HUES48 (cell line): ENCODE measurements around the gene GPR137C.
"Not testable (repeated sequence)": the region's sequence is repeated elsewhere in the genome, so short reads cannot be mapped to it uniquely, and the experiment has no call there.

ENCODE experiments used
- H3K27ac ChIP-seq: one replicate; pipeline ENCODE4 v1.7.0; 2013; ENCODE audit warnings: low read depth, low read length, inconsistent platforms
- H3K27me3 ChIP-seq: 2 replicates; pipeline ENCODE4 v1.6.1; 2013; ENCODE audit warnings: mild to moderate bottlenecking, low read length; ENCODE audit not compliant: control insufficient read depth, insufficient read depth
- H3K36me3 ChIP-seq: 2 replicates; pipeline ENCODE4 v1.6.1; 2013; ENCODE audit warnings: low read length; ENCODE audit not compliant: control insufficient read depth, insufficient read depth
- H3K4me1 ChIP-seq: 2 replicates; pipeline ENCODE4 v1.6.1; 2013; ENCODE audit warnings: mild to moderate bottlenecking, low read length; ENCODE audit not compliant: control insufficient read depth, insufficient read depth
- H3K4me3 ChIP-seq: 2 replicates; pipeline ENCODE4 v1.5.1; 2013; ENCODE audit warnings: mild to moderate bottlenecking, low read depth, low read length
- H3K9ac ChIP-seq: 2 replicates; pipeline ENCODE4 v1.6.1; 2013; ENCODE audit warnings: mild to moderate bottlenecking, low read depth, low read length, moderate library complexity
- H3K9me3 ChIP-seq: 2 replicates; pipeline ENCODE4 v1.6.1; 2013; ENCODE audit warnings: low read length; ENCODE audit not compliant: control insufficient read depth, insufficient read depth

Gene GPR137C

DNA sequence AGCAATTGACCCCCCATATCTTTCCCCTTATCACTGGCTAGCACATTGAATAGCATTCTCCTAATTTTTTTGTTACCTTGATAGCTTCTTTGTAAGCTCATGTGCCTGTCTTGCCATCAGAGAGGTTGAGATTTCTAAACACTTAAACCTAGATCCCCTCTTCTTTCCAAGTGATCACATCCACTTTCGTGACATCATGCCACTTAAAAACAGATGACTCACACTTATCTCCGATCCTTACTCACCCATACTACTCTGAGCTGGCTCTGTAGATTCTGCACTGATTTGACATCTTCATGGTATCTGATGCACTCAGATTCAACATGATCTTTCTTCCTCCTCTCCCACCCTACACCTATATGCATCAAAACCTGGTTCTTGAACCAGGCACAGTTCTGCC is 10.5 kb downstream of the GPR137C start:
- Histone ChIP-seq H3K4me3 (no peak overlapping the region), H3K9me3 (no peaks in the 10 kb centered on the region), H3K9ac (no peak overlapping the region), H3K36me3 (no peaks in the 10 kb centered on the region), H3K27ac (no peak overlapping the region), H3K4me1 (no peaks in the 10 kb centered on the region), H3K27me3 (no peaks in the 10 kb centered on the region)

DNA sequence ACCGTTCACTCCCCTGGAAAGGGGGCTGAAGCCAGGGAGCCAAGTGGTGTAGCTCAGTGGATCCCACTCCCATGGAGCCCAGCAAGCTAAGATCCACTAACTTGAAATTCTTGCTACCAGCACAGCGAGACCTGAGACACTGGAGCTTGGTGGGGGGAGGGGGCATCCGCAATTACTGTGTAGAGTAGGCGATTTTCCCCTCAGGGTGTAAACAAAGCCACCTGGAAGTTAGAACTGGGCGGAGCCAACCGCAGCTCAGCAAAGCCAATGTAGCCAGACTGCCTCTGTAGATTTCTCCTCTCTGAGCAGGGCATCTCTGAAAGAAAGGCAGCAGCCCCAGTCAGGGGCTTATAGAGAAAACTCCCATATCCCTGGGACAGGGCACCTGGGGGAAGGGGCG is 15.8 kb downstream of the GPR137C start:
- not testable (repeated sequence) for H3K4me3 ChIP-seq, H3K9me3 ChIP-seq, H3K27me3 ChIP-seq, H3K9ac ChIP-seq, H3K27ac ChIP-seq, H3K36me3 ChIP-seq, H3K4me1 ChIP-seq

DNA sequence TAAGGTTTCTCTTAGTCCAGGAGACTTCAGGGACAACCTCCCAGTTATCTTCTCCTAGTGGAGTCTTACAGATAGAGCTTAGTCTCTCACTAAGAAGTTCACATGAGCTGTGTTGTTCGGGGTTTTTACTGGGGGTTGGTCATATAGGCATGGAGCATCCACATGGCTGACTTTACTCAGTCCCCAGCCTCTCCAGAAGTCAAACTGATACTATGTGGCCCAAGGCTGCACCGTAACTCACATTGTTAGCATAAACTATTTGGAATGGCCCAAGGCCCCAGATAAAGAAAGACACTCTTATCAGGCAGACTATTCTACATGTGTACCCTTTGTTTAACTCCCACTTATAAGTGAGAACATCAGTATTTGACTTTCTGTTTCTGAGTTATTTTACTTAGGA is 23.2 kb downstream of the GPR137C start:
- no peaks in the 10 kb centered on the region for H3K36me3 ChIP-seq
- no peaks in the 10 kb centered on the region for H3K27me3 ChIP-seq
- no peaks in the 10 kb centered on the region; the same call in 1 of the 2 replicates for H3K9me3 ChIP-seq
- H3K4me3 ChIP-seq: no peak overlapping the region
- no peaks in the 10 kb centered on the region for H3K4me1 ChIP-seq
- no peak overlapping the region for H3K27ac ChIP-seq
- no peak overlapping the region for H3K9ac ChIP-seq

DNA sequence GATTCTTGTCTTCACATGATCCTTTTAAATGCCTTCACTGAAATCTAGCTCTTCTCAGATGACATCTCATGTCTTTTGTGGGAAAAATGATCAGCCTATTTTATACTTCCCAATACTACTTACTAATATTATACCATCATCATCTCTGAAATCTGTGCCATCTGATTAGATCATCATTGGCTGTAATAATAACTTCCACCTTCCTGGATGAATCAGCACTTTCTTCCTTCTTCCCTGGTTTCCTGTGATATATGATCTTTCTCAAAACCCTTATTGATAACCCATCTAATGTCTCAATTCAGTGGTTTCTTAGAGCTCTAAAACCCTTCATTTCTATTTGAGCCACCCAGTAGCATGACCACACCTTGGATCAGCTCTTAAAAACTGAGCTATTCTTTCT is 30.9 kb downstream of the GPR137C start:
- no peaks in the 10 kb centered on the region for H3K4me1 ChIP-seq
- H3K27ac ChIP-seq: no peak overlapping the region
- no peak overlapping the region for H3K9ac ChIP-seq
- H3K36me3 ChIP-seq: no peaks in the 10 kb centered on the region
- no peaks in the 10 kb centered on the region for H3K9me3 ChIP-seq
- no peaks in the 10 kb centered on the region for H3K27me3 ChIP-seq
- H3K4me3 ChIP-seq: no peak overlapping the region

DNA sequence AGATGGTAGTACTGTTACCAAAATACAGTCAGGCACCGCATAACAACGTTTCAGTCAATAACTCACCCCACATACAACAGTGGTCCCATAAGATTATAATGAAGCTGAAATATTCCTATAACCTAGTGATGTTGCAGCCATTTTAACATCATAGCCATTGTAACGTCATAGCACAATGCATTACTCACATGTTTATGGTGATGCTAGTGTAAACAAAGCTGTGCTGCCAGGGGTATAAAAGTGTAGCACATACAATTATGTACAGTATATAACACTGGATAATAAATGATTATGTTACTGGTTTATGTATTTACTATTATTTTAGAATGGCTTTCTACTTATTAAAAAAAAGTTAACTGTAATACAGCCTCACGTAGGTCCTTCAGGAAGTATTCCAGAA is 37.0 kb downstream of the GPR137C start:
- Histone ChIP-seq H3K27ac (no peak overlapping the region), H3K4me1 (no peaks in the 10 kb centered on the region), H3K9ac (no peak overlapping the region), H3K4me3 (no peak overlapping the region), H3K36me3 (no peaks in the 10 kb centered on the region), H3K27me3 (no peaks in the 10 kb centered on the region), H3K9me3 (no peaks in the 10 kb centered on the region)

DNA sequence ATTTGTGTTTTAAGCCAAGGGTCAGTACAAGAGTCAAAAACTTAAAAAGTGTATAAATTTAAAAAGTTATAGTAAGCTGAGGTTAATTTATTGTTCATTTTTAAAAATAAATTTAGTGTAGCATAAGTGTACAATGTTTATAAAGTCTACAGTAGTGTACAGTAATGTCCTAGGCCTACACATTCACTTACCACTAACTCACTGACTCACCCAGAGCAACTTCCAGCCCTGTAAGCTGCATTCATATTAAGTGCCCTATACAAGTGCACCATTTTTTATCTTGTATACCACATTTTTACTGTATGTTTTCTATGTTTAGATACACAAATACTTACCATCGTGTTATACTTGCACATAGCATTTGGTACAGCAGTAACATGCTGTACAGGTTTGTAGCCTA is 37.7 kb downstream of the GPR137C start:
- Histone ChIP-seq H3K36me3 (no peaks in the 10 kb centered on the region), H3K4me1 (no peaks in the 10 kb centered on the region), H3K9ac (no peak overlapping the region), H3K4me3 (no peak overlapping the region), H3K27me3 (no peaks in the 10 kb centered on the region), H3K9me3 (no peaks in the 10 kb centered on the region), H3K27ac (no peak overlapping the region)

DNA sequence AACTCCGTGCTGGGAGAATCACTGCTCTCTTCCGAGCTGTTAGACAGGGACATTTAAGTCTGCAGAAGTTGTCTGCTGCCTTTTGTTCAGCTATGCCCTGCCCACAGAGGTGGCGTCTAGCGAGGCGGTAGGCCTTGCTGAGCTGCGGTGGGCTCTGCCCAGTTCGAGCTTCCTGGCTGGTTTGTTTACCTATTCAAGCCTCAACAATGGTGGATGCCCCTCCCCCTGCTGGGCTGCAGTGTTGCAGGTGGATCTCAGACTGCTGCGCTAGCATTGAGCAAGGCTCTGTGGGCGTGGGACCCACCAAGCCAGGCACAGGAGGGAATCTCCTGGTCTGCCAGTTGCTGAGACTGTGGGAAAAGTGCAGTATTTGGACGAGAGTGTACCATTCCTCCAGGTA is 43.7 kb downstream of the GPR137C start:
- no peak overlapping the region for H3K9ac ChIP-seq
- no peaks in the 10 kb centered on the region for H3K9me3 ChIP-seq
- no peaks in the 10 kb centered on the region for H3K27me3 ChIP-seq
- H3K36me3 ChIP-seq: no peaks in the 10 kb centered on the region
- H3K27ac ChIP-seq: no peak overlapping the region
- H3K4me3 ChIP-seq: no peak overlapping the region
- H3K4me1 ChIP-seq: peaks cover 3% of the 10 kb centered on the region

DNA sequence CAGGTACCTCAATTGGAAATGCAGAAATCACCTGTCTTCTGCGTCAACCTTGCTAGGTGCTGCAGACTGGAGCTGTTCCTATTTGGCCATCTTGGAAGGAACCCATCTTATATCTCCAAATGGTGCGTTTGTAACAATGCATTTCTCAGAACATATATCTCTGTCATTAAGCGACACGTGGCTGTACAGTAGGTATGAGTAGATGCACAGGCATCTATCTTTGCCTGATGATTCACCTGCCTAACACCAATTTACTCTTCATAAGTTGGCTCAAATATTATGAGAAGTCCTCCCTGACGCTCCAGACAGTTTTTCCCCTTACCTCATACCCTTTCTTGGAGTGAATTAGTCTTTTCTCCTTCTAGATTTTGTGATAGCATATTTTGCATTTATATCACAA is 44.2 kb downstream of the GPR137C start:
- H3K36me3 ChIP-seq: no peaks in the 10 kb centered on the region
- no peaks in the 10 kb centered on the region for H3K9me3 ChIP-seq
- no peak overlapping the region for H3K4me3 ChIP-seq
- H3K9ac ChIP-seq: no peak overlapping the region
- no peaks in the 10 kb centered on the region for H3K27me3 ChIP-seq
- H3K4me1 ChIP-seq: peaks cover 3% of the 10 kb centered on the region
- H3K27ac ChIP-seq: no peak overlapping the region

DNA sequence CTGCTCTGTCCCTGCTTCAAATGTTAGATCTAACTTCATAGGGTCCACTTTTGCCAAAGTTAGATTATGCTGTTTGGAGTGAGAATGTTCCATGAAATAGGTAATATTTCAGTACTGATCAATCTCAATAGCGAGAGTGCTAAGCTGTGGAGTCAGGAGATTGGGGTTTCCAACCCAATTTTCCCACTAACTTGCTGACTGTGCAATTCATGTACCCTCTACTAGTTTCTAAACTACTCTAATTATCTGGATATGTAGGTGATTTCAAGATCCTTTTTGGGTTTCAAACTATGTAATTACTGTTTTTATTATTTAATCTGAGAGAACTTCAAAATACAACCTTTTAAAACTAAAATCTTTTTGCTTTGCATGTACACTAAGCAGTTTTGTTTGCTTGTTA is 45.9 kb downstream of the GPR137C start:
- Histone ChIP-seq H3K9me3 (no peaks in the 10 kb centered on the region), H3K9ac (no peak overlapping the region), H3K4me3 (no peak overlapping the region), H3K4me1 (peaks cover 3% of the 10 kb centered on the region), H3K36me3 (no peaks in the 10 kb centered on the region), H3K27me3 (no peaks in the 10 kb centered on the region), H3K27ac (no peak overlapping the region)

DNA sequence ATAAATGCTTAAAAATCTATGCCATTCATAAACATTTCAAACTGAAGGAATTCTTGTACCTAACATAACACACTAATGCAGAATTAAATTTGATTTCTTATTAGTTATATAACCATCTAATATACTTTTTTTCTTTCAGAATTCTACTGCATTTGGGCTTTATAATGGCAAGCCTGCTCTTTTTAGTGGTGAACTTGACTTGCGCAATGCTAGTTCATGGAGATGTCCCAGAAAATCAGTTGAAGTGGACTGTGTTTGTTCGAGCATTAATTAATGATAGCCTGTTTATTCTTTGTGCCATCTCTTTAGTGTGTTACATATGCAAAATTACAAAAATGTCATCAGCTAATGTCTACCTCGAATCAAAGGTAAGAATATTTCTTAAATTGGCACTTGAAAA is 47.3 kb downstream of the GPR137C start:
- Histone ChIP-seq H3K9me3 (no peaks in the 10 kb centered on the region), H3K27ac (no peak overlapping the region), H3K4me3 (no peak overlapping the region), H3K27me3 (no peaks in the 10 kb centered on the region), H3K36me3 (no peaks in the 10 kb centered on the region), H3K9ac (no peak overlapping the region), H3K4me1 (peaks cover 3% of the 10 kb centered on the region)

DNA sequence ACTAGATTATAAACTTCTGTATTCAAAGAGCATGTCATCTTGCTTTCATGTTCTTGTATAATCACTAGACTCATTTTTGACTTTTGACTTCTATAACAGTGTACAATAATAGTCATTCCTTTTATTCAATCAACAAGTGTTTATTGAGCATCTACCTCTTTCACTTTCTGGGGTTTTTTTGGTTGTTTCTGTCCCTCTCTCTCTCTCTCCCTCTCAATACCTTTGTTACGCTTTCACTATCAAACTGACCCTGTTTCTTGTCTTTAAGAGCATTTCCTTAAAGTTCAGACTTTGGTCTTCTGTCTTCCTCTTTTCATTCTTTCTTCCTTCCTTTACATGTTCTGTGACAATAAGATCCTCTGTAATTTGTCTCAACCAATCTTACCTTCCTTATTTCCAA is 49.5 kb downstream of the GPR137C start:
- Histone ChIP-seq H3K4me3 (no peak overlapping the region), H3K36me3 (no peaks in the 10 kb centered on the region), H3K9me3 (no peaks in the 10 kb centered on the region), H3K4me1 (no peaks in the 10 kb centered on the region), H3K27ac (no peak overlapping the region), H3K27me3 (no peaks in the 10 kb centered on the region), H3K9ac (no peak overlapping the region)

DNA sequence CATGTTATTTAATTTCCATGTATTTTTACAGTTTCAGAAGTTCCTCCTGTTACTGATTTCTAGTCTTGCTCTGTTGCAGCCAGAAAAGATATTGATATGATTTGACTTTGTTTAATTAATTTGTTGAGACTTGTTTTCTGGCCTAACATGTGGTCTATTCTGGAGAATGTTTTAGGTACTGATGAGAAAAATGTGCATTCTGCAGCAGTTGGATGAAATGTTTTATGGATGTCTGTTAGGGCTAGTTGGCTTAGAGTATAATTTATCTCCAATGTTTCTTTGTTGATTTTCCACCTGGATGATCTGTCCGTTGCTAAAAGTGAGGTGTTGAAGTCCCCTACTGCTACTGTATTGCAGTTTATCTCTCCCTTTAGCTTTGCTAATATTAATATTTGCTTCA is 54.4 kb downstream of the GPR137C start:
- no peak overlapping the region for H3K27ac ChIP-seq
- 0 out of 2 replicates have a peak, but pooled peaks cover 4% of the 10 kb centered on the region for H3K4me1 ChIP-seq
- H3K9me3 ChIP-seq: no peaks in the 10 kb centered on the region
- no peaks in the 10 kb centered on the region for H3K27me3 ChIP-seq
- no peak overlapping the region for H3K4me3 ChIP-seq
- H3K36me3 ChIP-seq: no peaks in the 10 kb centered on the region
- H3K9ac ChIP-seq: no peak overlapping the region
